Measurements from ENCODE around the gene MUC20. TPM values are rescaled to one million over a fixed set of nuclear protein-coding genes. Genes with fewer than 3 reads are reported as not detected.

Gene MUC20
- total and polyA plus RNA-seq, 9 of the 15 experiments (the other 6 are each of a cell fraction or from before 2014, with no cell fraction given): 0.03 to 0.23 (median 0.15) TPM; not detected in 3

- TF ChIP-seq MGA (IDR thresholded peaks at IDR 0.05): no peak
- TF ChIP-seq EWSR1 (IDR thresholded peaks at IDR 0.05; ENCODE audit: borderline replicate concordance, low read depth, partially characterized antibody): no peak
- TF ChIP-seq ZNF586 (CRISPR knock-in tag; conservative IDR thresholded peaks at IDR 0.05): no peak
- TF ChIP-seq EP300 (IDR thresholded peaks at IDR 0.05; ENCODE audit: low read length): peak; percentile 77
- TF ChIP-seq BACH1 (tag; IDR thresholded peaks at IDR 0.05): peak; percentile 92; the same call in 1 of the 2 replicates
- TF ChIP-seq MCM5 (IDR thresholded peaks at IDR 0.05; ENCODE audit: low read depth): no peak
- TF ChIP-seq PRPF4 (IDR thresholded peaks at IDR 0.05; ENCODE audit: insufficient read depth, low read depth, low read length, poor library complexity, severe bottlenecking): no peak
- no peak for TF ChIP-seq ZNF253 (CRISPR knock-in tag; conservative IDR thresholded peaks at IDR 0.05)
- no peak for TF ChIP-seq ELK3 (CRISPR knock-in tag; IDR thresholded peaks at IDR 0.05)
- TF ChIP-seq PKNOX1 (IDR thresholded peaks at IDR 0.05): peak; percentile 45
- no peak for TF ChIP-seq ZFP91 (CRISPR knock-in tag; IDR thresholded peaks at IDR 0.05)
- peak; percentile 83 to 88 for TF ChIP-seq ARNT (IDR thresholded peaks at IDR 0.05)
Measured at GRCh38 chr3:195697582-195698324, 23.0 kb upstream of the MUC20 start (continued).
